Measurements from ENCODE around the gene LCP1.
"Not testable (repeated sequence)": the region's sequence is repeated elsewhere in the genome, so short reads cannot be mapped to it uniquely, and the experiment has no call there.

The LCP1 gene

DNA sequence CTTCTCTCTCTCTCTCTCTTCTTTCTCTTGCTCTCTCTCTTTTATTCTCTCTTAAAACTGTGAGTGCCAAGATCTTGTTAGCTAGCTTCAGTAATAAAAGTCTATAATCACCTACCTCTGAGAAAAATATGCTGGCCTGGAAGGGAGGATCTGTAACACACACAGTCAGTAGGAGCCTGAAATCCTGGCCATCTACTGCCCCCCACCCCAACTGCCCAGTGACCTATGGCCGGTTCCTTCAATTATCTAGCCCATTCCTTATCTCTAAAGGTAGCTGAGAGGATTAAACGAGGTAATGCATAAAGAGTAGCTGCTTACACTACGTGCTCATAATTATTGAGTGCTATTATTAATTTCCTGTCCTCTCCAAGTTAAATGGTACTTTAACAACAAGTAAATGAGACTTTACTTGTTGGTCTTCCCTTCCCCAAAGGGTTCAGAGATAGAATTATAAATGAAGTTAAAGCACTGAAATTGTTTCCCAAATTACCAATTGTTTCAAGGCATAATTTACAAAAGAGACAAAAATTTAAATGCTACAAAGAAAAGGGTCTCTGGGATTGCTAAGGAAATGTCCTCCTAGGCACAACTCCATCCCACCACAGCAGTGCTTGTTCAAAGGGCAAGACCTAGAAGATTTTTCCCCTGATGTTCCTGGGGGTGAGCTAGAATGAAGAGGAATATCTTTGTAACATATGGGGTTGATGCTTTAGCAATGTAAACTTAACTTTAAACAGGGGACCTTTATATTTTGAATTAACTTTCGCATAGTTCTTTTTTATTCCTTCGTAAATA is 1.8 kb downstream of the LCP1 start:
- no peak for DNase-seq

- DNase-seq = peak; percentile 78
Observed at GRCh38 chr13:46179491-46179908, 2.5 kb downstream of the LCP1 start.

DNA sequence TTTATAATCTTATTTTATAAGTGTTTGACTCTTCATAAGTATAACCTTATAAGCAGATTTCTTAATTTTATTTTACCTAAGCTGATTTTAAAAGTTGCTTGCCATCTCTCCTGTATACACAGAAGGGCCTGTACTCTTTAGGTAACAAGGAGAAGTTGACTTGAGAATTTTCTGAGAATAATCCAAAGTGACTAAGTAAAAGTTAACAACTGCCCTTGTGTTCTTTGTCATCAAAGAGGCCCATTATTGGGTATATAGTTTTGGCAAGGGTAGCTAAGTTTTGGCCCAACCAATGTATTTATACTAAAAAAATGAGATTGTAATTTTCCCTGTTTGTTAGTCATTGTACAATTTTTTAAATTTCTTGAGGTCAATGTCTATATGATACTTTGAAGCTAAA is 3.2 kb downstream of the LCP1 start:
- no peak for DNase-seq

DNA sequence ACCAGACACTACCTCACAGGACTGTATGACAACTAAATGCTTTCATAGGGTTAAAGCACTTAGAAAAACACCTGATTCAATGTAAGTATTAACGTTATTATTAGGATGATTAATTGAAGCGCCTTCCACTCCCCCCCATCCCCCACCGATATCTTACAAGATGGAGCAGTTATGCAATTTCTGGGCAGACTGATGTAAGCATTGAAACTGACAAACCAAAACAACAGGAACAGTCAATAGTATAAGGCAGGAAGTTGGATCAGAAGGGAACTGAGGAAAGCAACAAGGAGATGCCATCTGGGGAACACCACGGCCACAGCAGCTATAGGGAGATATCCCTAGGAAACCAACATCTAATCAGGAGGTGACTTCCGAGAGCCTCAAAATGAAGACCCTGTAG is 3.8 kb downstream of the LCP1 start:
- DNase-seq = no peak

DNA sequence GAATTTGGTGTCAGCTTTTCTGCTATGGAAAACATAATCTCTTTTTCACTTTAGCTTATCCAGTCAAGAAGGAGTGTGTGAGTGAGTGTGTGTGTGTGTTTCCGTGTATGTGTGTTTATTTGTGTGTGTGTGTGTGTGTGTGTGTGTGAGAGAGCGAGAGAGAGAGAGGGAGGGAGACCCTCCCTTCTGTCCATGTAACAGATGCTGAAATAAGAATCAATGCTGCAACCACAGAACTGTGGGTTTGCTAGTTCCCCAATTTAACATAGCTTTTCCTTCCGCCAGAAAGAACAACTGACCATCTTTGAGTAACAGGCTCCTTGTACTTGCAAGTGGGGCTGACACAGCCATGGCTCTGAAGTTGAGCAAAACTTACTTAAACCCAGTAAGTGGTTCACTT is 5.2 kb downstream of the LCP1 start:
- DNase-seq = peak; percentile 51

GRCh38 chr13:46173656-46174055 is 8.3 kb downstream of the LCP1 start:
- DNase-seq = peak; percentile 61

DNA sequence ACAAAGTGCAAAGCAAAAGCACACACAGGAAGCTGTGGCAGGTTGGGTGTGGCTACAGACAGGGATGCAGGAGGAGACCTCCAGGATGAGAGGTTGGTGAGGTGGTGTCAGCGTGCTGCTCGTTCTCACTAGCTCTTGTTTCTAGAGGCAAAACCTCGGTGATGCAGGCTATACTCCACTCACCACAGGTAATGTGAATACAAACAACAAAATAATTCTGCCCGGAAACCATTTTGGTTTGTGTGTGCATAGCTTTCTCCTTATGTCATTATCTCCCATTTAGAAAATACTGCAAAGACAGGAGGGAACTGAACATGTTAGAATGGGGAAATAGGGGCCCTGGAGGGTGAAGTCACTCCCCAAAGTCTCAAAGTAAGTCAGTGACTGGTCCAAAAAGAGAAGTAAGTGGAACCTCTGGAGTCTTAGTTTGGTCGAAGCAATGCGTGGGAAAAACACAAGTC is 9.4 kb downstream of the LCP1 start:
- peak; percentile 67 for DNase-seq

GRCh38 chr13:46171739-46172138 is 10.2 kb downstream of the LCP1 start:
- no peak for DNase-seq

GRCh38 chr13:46171217-46171616 is 10.8 kb downstream of the LCP1 start:
- no peak for DNase-seq

GRCh38 chr13:46170687-46171086 is 11.3 kb downstream of the LCP1 start:
- no peak for DNase-seq

DNA sequence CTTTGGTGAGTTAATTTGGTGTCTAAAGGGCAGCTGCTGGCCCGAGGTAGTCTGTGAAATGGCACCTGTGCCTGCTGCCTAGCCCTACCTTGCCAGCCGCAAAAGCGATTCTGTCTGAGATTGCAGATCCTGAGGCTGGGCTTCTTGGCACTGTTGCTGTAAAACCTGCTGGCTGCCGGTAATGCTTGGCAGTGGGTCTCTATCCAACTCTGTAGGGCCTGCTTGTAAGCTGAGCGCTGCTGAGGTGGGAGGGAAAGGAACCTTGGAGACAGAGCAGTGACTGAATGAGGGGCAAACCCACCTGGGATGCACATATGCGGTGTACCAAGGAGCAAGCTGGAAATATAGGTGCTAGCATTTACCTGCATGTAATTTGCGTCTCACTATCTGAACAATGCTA is 11.7 kb downstream of the LCP1 start:
- DNase-seq = no peak

DNA sequence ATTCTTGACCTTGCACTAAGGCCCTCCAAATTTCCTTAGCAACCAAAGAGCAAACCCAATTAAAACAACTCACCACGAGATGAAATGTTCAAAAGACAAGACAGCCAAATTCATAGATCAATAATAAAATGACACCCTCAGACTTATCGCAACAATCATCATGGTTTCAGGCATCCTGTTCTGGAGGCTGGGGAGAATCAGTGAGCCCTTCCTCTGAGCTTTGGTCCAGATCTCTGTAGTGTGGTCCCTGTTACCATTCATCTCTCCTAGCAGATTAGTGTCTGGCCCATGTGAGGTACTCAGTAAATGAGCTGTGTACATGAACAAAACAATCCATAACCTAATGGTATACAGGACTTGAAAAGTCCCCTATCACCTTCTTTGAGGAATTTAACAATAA is 12.2 kb downstream of the LCP1 start:
- DNase-seq = no peak

DNA sequence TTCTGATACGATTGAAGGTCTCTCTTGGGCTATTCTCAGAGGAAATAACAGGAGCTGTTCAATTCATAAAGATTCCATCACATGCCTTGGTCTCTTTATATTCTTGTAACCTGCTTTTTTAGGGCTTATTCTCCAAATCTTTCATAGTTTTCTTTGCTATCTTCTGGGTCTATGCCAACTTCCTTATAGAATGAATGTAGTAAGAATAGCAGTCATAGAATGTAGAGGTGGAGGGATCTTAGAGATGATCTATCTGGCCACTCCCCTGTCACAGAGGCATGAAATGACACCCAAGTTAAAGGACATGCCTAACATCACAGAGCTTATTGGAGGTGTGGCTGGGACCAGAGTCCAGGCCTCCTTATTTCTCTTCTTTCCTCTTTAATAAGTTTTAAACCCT is 13.2 kb downstream of the LCP1 start:
- DNase-seq = no peak

GRCh38 chr13:46168341-46168740 is 13.6 kb downstream of the LCP1 start:
- DNase-seq = peak; percentile 75

- no peak for DNase-seq
Observed at GRCh38 chr13:46166947-46167610, 14.9 kb downstream of the LCP1 start.

DNA sequence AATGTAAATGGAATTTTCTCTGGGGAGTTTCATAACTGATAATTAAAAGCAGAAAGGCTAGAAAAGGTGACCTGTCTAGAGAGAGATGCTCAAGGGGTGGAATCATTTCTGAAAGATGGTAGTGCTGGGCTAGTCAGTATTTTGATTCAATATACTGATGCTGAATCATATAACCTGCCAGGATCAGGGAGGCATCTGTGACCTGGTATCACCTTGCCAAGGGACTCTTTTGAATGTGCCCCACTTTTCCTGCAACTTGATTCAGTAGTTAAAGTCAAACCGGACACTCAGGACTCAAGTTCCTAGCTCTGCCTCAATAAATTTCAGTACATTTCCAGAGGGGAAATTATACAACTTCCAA is 15.8 kb downstream of the LCP1 start:
- no peak for DNase-seq

- DNase-seq = no peak
Observed at GRCh38 chr13:46165485-46166223, 16.3 kb downstream of the LCP1 start.

DNA sequence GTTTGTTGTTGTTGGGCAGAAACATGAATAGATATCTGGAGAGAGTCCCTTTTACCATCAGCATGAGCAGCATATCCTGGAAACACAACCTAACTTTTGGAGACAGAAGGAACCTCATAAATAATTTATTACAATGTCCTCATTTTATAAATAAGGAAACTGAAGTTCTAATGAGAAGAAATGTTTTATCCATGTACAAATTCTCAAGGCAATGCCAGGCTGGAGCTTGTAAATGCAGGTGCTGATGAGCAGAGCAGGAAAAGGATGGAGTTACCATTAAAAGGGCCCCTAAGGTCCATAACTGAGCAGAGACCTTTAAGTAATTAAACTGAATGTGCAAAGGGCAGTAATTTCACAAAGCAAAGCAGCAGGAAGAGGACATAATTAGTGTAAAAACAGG is 17.3 kb downstream of the LCP1 start:
- DNase-seq = no peak

DNA sequence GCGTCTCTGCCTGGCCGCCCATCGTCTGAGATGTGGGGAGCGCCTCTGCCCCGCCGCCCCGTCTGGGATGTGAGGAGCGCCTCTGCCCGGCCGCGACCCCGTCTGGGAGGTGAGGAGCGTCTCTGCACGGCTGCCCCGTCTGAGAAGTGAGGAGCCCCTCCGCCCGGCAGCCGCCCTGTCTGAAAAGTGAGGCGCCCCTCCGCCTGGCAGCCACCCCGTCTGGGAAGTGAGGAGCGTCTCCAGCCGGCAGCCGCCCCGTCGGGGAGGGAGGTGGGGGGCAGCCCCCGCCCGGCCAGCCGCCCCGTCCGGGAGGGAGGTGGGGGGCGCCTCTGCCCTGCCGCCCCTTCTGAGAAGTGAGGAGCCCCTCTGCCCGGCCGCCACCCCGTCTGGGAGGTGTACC is 19.2 kb downstream of the LCP1 start:
- DNase-seq = not testable (repeated sequence)

GRCh38 chr13:46160471-46161066 is 21.4 kb downstream of the LCP1 start:
- DNase-seq = peak; percentile 52

DNA sequence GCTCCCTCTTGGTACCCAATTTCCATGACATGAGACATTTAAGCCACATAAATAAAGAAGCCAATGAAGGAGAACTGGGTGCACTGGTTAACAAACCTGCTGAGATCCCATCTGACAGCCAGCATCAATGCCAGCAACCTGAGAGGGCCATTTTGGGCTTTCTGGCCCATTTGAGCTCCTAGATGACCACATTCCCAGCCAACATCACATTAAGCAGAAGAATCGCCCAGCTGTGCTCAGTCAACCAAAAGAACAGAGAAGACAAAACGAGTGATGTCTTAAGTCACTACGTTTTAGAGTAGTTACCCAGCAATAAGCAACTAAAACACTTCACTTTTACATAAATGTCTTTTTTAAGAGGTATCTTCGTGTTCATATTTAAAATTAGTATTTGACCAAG is 21.9 kb downstream of the LCP1 start:
- no peak for DNase-seq

GRCh38 chr13:46158983-46159382 is 23.0 kb downstream of the LCP1 start:
- no peak for DNase-seq

GRCh38 chr13:46158222-46158621 is 23.8 kb downstream of the LCP1 start:
- no peak for DNase-seq

Measured in CD4-positive, alpha-beta T cell treated with Interleukin-15 for 1 hour (primary cell).